Adrenal gland (tissue), 5 donors: ENCODE results near the gene HSPB9.

Experiments
- CTCF ChIP-seq, 6 experiments: fragments of 450-650 bp in 4 of 6; fragments of 200-600 bp in 2 of 6; sonication (generic) in 1 of 6; IDR thresholded peaks; 1 replicate in 5 of 6; 2 replicates in 1 of 6; pipeline versions ENCODE4 v1.5.1 to v1.8.0; 2016 to 2021; ENCODE audit warnings: antibody characterized with exemption in 6 of 6, mild to moderate bottlenecking in 2 of 6, moderate library complexity in 1 of 6
- POLR2A ChIP-seq, 2 donors: fragments of 450-650 bp; IDR thresholded peaks; one replicate each; pipeline ENCODE4 v1.6.1; 2017; ENCODE audit warnings: antibody characterized with exemption in 2 of 2, mild to moderate bottlenecking in 2 of 2, moderate library complexity in 1 of 2
- donor health status: DM: no; HTN: no; CAD: no.

- TF ChIP-seq CTCF (IDR thresholded peaks at IDR 0.05) (no peak), POLR2A (IDR thresholded peaks at IDR 0.05) (peak; percentile 46 to 81)
Measured at GRCh38 chr17:42112552-42113176, 9.9 kb upstream of the HSPB9 start, which contains the start of gene DHX58.
